Activated CD4-positive, alpha-beta T cell treated with anti-CD3 and anti-CD28 coated beads, Interleukin-2, amount 50 U/mL, for 16 hours (primary cell): Measurements from ENCODE around the gene NTNG1.
"Not testable (repeated sequence)": the region's sequence is repeated elsewhere in the genome, so short reads cannot be mapped to it uniquely, and the experiment has no call there.

Experiments
- DNase-seq: peaks from one replicate; pipeline ENCODE4 v3.0.0-alpha.2; 2020

NTNG1 gene

GRCh38 chr1:107140703-107141490 is at the start of gene NTNG1:
NTNG1 (plus strand) TSS chr1:107141039.
- no peak for DNase-seq

GRCh38 chr1:107091418-107091817 is 49.4 kb upstream of the NTNG1 start:
- no peak for DNase-seq

GRCh38 chr1:107093395-107093794 is 47.4 kb upstream of the NTNG1 start:
- not testable (repeated sequence) for DNase-seq

GRCh38 chr1:107095647-107096046 is 45.2 kb upstream of the NTNG1 start:
- no peak for DNase-seq

DNA sequence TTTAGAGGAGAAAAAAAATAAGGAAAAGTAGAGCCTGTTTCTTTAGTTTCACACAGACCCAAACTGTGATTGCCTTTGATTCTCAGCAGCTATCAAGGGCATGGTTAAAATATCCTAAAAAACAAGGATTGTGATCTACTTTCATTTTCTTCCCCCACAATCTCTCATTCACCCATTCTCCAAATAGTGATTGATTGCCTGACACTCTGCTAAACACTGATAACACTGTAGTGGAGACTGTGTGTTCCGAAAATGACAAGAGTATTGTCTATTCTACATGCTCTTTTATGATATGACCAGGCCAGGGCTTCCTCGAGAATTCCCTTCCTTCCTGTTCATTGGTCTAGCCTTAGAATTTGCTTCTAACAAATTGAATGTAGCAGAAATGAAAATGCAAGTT is 44.1 kb upstream of the NTNG1 start:
- DNase-seq: no peak

GRCh38 chr1:107098961-107099360 is 41.9 kb upstream of the NTNG1 start:
- DNase-seq: no peak

DNA sequence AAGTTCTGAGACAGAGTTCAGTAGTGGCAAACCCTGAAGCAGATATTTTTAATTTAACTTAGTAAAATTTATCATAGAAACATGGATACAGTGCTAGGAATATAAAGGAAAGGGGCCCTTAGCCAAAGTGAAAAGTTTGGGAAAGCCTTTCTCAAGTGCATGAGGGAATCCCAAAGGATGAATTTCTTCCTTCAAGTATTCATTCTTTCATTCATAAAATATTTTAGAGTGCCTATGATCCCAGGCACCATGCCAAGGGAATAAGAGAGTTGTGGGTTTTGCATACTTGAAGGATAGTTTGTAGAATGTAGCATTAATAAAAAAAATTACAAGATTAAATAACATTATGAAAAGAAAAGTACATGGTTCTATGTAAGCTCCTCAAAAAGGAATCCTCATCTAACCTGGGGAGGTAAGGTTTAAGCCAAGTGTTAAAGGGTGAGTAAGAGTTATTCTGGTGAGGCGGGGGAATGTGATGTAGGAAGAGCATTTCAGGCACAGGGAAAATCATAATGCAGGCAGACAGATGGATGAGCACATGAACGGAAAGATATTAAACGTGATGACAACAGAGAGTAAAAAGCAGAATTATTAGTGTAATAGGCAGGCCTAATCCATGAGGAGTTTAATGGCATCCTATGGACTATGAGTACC is 40.4 kb upstream of the NTNG1 start:
- no peak for DNase-seq

DNA sequence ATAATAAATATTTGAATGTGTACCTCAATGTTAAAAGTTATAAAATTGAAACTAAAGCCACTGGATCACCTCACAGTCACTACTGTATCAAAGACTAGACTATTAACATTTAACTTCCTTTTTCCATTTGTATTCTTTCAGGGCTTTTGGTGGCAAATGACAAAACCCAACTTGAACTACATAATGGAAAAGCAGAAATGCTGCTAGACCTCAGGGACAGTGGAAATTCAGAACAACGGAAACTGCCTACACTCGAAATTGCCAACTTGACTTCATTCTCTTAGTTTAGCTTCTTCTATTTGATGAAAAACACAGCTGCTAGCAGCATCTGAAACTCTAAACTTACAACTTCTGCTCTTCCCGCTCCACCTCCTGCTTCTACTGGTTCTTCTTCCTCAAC is 34.9 kb upstream of the NTNG1 start:
- no peak for DNase-seq

- DNase-seq: no peak
Observed at GRCh38 chr1:107110326-107110725, 30.5 kb upstream of the NTNG1 start.

GRCh38 chr1:107116306-107116790 is 24.5 kb upstream of the NTNG1 start:
- no peak for DNase-seq

DNA sequence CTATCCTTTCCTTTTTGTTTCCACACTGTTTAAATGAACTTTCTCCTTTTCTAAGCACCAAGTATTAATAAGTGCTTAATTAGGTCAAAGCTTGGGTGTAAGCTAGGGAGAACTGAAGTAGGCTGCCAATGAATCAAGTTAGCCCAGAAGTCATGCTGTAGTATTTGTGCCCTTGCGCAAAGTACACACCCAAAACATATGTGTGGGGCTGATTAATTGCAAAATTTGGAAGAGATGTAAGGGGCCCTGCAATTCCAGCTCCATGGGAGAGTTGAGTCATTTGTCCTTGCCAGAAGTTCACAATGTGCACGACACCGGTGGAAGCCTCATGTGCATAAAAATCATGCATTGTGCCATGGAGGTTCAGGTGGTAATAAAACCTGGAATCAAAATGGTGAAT is 18.6 kb upstream of the NTNG1 start:
- no peak for DNase-seq

GRCh38 chr1:107123741-107124140 is 17.1 kb upstream of the NTNG1 start:
- no peak for DNase-seq

DNA sequence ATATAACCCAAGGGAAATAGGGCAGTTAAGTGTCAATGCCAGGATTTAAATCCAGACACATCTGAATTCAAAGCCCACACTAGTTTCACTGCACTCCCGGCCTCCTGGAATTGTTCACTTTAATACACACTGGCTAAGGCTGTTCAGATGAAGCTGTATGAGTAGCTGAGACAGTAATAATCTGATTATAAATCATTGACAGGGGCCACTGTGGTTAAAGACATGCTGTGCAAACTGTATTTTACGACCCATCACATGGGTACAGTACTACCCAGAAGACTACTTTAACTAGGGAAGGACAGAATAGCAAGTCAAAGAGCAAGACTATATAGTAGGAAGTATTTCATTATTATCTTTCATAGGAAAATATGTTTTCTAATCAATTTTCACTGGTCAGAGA is 16.1 kb upstream of the NTNG1 start:
- no peak for DNase-seq

GRCh38 chr1:107132195-107132594 is 8.6 kb upstream of the NTNG1 start:
- DNase-seq: no peak

DNA sequence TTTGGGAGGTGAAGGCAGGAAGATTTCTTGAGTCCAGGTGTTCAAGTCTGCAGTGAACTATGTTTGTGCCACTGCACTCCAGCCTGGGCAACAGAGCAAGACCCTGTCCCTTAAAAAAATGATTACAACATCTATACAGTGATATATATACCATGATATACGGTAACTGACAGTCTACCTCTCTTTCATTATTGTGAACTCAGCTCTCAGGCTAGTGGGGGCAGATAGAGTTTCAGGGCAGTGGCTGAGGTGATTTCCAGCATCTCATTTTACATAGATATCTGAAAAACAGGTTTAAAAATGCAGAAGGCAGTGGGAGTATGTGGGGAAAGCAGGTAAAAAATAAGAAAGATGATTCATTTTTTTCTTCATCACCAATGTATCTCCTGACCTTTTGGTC is 8.1 kb upstream of the NTNG1 start:
- DNase-seq: no peak

DNA sequence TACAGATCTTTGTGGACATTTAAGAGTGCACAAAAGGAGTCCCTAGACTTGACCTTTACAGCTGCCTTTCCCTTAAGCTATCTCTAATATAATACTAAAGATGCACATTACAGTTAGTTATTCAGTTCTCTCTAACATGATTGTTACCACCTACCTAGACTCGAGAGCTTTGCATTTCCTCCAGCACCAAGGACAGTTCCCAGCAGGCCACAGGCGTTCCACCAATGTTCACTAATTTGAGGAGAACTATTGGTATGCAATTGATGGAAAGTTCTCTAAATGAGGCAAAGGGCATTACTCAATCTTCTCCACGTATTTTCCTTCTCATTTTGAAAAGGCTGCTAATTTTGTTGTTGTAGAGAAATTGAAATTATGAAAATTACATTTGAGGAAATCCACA is 5.4 kb upstream of the NTNG1 start:
- peak; percentile 19 for DNase-seq

DNA sequence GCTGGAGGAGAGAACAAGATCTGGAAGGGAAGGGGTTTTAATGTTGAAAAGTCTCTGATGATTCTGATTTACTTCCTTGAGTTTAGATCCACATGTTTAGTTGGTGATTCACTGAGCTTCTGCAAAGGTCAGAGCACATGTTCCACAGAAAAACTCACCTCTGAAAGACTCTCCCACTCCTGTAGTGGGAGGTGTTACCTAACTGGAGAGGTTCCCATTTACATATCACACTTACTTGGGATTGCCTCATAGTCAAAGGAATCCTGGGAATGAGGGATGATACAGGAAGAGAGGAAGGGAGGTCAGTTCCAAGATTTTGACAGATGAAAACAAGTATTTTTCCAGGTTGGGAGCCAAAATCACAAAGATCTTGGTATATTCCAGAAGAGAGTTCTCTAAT is 2.7 kb upstream of the NTNG1 start:
- no peak for DNase-seq

DNA sequence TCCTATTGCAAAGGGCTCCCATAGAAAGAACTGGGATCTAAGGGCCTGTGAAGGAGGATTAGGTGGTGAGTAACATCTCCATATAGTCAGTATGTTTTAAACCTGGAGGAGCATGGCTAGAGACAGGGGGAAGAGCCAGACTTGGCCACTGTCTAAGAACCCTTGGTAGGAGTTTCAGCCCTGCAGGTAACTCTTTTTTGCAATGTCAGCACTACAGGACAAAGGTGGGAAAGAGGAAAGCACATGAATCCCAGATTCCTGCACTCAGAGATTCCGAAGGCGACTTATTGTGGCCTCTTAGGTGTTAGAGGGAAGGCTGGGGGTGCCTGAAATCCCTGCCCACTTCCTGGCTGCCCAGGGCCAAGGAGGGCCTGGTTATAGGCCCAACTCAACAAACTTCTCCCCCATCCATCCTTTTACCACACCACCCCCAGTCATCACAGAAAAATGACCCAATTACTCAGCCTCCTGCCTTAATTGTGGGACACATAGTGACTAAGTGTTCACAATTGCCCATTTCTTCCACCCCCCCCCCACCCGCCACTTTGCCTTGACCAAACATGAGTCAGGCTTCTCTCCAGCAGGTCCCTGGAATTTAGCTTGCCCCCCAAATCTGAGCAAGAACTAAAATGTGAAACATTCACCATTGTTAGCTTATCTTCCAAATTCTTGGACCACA is 1.9 kb upstream of the NTNG1 start:
- no peak for DNase-seq

- peak; percentile 6 for DNase-seq
Observed at GRCh38 chr1:107139833-107140702, 771 bp upstream of the NTNG1 start.

- no peak for DNase-seq
Observed at GRCh38 chr1:107141491-107142126, 770 bp downstream of the NTNG1 start.

DNA sequence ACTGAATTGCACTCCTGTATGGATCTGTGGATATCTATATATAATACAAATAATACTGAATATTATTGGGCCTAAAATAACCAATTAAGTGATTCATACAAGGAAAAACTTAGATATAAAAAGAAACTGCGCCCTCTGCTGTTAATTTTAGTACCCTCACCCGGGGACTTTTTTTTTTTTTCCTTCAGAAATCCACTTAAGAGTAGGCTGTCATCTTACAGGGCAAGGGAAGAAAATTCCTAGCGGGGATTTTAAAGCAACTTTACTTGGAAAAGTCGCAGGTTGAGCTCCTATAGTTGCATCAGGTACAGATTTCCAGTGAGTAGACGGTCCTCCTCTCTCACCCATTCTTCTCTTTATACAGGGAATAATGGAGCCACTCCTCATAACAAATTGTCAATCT is 1.3 kb downstream of the NTNG1 start:
- peak; percentile 11 for DNase-seq

DNA sequence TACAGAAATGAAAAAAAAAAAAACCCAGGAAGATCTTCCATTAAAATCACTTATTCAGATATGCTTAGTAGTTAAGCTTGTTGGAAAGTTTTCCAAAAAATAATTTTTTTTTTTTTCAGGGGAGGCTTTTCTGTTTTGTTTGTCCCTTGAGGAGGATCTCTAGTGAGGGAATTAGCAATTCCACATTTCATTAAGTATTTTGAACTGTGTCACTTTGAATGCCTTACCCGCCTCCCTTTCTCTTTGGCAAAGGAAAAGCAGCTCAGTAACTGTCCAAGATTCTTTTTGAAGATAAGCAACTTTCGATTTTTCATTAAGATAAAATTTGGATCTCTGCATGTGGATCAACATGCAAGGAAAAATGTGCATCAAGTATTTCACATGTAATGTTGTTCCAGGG is 1.8 kb downstream of the NTNG1 start:
- no peak for DNase-seq
